Fibroblast of lung (primary cell): ENCODE measurements around the gene MATN3. TPM values are rescaled to one million over a fixed set of nuclear protein-coding genes. Genes with fewer than 3 reads are reported as not detected.

ENCODE experiments used
- DNase-seq, 2 donors: peaks; one replicate each; pipeline versions ENCODE4 v3.0.0 to v3.0.0-alpha.2; 2010; ENCODE audit warnings: low read depth in 2 of 2
- H2AFZ ChIP-seq: 2 replicates; pipeline ENCODE4 v1.5.1; 2012; ENCODE audit warnings: low read length, control low read depth, inconsistent platforms
- H3K27ac ChIP-seq: 2 replicates; pipeline ENCODE4 v1.5.1; 2011; ENCODE audit warnings: low read length, control low read depth; ENCODE audit not compliant: insufficient read depth
- H3K27me3 ChIP-seq: 2 replicates; pipeline ENCODE4 v1.5.1; 2011; ENCODE audit warnings: mild to moderate bottlenecking, low read length; ENCODE audit not compliant: control insufficient read depth, insufficient read depth
- H3K36me3 ChIP-seq: 2 replicates; pipeline ENCODE4 v1.5.1; 2011; ENCODE audit warnings: low read length; ENCODE audit not compliant: control insufficient read depth, insufficient read depth
- H3K4me1 ChIP-seq: 2 replicates; pipeline ENCODE4 v1.5.1; 2011; ENCODE audit warnings: low read length; ENCODE audit not compliant: control insufficient read depth, insufficient read depth; ENCODE audit errors: extremely low read depth
- H3K4me2 ChIP-seq: 2 replicates; pipeline ENCODE4 v1.5.1; 2011; ENCODE audit warnings: low read length, control low read depth; ENCODE audit not compliant: insufficient read depth; ENCODE audit errors: extremely low read depth
- H3K4me3 ChIP-seq, 4 experiments: fragments of 200-600 bp in 1 of 4; sonication (generic) in 1 of 4; replicated peaks in 1 of 4; 2 replicates each; pipeline ENCODE4 v1.5.1; 2011 to 2016; ENCODE audit warnings: low read length in 4 of 4, low read depth in 3 of 4, mild to moderate bottlenecking in 3 of 4, control low read depth in 2 of 4, inconsistent platforms in 1 of 4, mixed read lengths in 1 of 4; ENCODE audit not compliant: insufficient read depth in 1 of 4; ENCODE audit errors: control extremely low read depth in 1 of 4
- H3K79me2 ChIP-seq: 2 replicates; pipeline ENCODE4 v1.5.1; 2012; ENCODE audit warnings: mild to moderate bottlenecking, low read length, inconsistent platforms; ENCODE audit not compliant: control insufficient read depth, insufficient read depth
- H3K9ac ChIP-seq: 2 replicates; pipeline ENCODE4 v1.5.1; 2011; ENCODE audit warnings: mild to moderate bottlenecking, low read length, control low read depth; ENCODE audit not compliant: insufficient read depth
- H3K9me3 ChIP-seq: 2 replicates; pipeline ENCODE4 v1.5.1; 2012; ENCODE audit warnings: low read depth, low read length; ENCODE audit not compliant: control insufficient read depth, insufficient read depth
- H4K20me1 ChIP-seq: 2 replicates; pipeline ENCODE4 v1.5.1; 2011; ENCODE audit warnings: low read length; ENCODE audit not compliant: control insufficient read depth, insufficient read depth; ENCODE audit errors: extremely low read depth
- CTCF ChIP-seq, 2 donors: IDR thresholded peaks in 1 of 2; conservative IDR thresholded peaks in 1 of 2; 1 replicate in 1 of 2; 2 replicates in 1 of 2; pipeline ENCODE4 v1.5.1; 2011 to 2012; ENCODE audit warnings: low read length in 2 of 2, control low read depth in 1 of 2, inconsistent platforms in 1 of 2, low read depth in 1 of 2, mild to moderate bottlenecking in 1 of 2
- EZH2 ChIP-seq: IDR thresholded peaks from 2 replicates; pipeline ENCODE4 v1.5.1; 2012; ENCODE audit warnings: low read length, control low read depth, mild to moderate bottlenecking; ENCODE audit errors: missing control alignments
- polyA plus RNA-seq, 2 donors: library from polyadenylated mRNA; depleted of rRNA in 1 of 2; stranded (reverse) in 1 of 2; unstranded in 1 of 2; fragments of >200 nt; gene quantifications; 2 replicates each; pipeline ENCODE4 v1.2.1, GENCODE V29; 2011 to 2012; ENCODE audit warnings: missing spikeins in 1 of 2
- total RNA-seq: library from RNA; depleted of rRNA; stranded (reverse); fragments of >200 nt; gene quantifications from 2 replicates; pipeline ENCODE4 v1.2.1, GENCODE V29; 2014

MATN3 gene
- total and polyA plus RNA-seq, 2 donors (not counting 1 experiment from before 2014, with no cell fraction given): 2.3 to 6.9 TPM

- Histone ChIP-seq H3K27ac (no peak overlapping the region), H3K27me3 (no peaks in the 10 kb centered on the region), H3K79me2 (no peaks in the 10 kb centered on the region), H3K9ac (no peak overlapping the region), H3K4me3 (no peak overlapping the region), H3K36me3 (no peaks in the 10 kb centered on the region), H3K4me2 (no peak overlapping the region), H2AFZ (no peak overlapping the region), H4K20me1 (no peaks in the 10 kb centered on the region), H3K4me1 (no peaks in the 10 kb centered on the region), H3K9me3 (no peaks in the 10 kb centered on the region)
- DNase-seq: no peak
- TF ChIP-seq CTCF (conservative IDR thresholded peaks at IDR 0.05 in 1 of 2, IDR thresholded peaks at IDR 0.05 in 1 of 2; ENCODE audit: low read depth in 1 of 2, low read length in 2 of 2) (no peak), EZH2 (no peak)
Measured at GRCh38 chr2:20023688-20024087, 11.2 kb upstream of the MATN3 start.

GRCh38 chr2:20021405-20022009 is 9.0 kb upstream of the MATN3 start:
- no peak for DNase-seq
- H3K9ac ChIP-seq: no peak overlapping the region
- no peak overlapping the region for H3K27ac ChIP-seq
- H2AFZ ChIP-seq: no peak overlapping the region
- H3K9me3 ChIP-seq: no peaks in the 10 kb centered on the region
- H3K27me3 ChIP-seq: no peaks in the 10 kb centered on the region
- TF ChIP-seq EZH2 (no peak), CTCF (conservative IDR thresholded peaks at IDR 0.05 in 1 of 2, IDR thresholded peaks at IDR 0.05 in 1 of 2; ENCODE audit: low read depth in 1 of 2, low read length in 2 of 2) (no peak)
- no peaks in the 10 kb centered on the region for H3K79me2 ChIP-seq
- no peak overlapping the region for H3K4me3 ChIP-seq
- H3K36me3 ChIP-seq: no peaks in the 10 kb centered on the region
- H4K20me1 ChIP-seq: no peaks in the 10 kb centered on the region
- no peaks in the 10 kb centered on the region for H3K4me1 ChIP-seq
- no peak overlapping the region for H3K4me2 ChIP-seq

- H2AFZ ChIP-seq: no peak overlapping the region
- no peak for TF ChIP-seq EZH2
- TF ChIP-seq CTCF (conservative IDR thresholded peaks at IDR 0.05 in 1 of 2, IDR thresholded peaks at IDR 0.05 in 1 of 2; ENCODE audit: low read depth in 1 of 2, low read length in 2 of 2): no peak
- no peaks in the 10 kb centered on the region for H3K79me2 ChIP-seq
- no peaks in the 10 kb centered on the region for H3K36me3 ChIP-seq
- no peak overlapping the region for H3K9ac ChIP-seq
- no peaks in the 10 kb centered on the region for H3K4me1 ChIP-seq
- H4K20me1 ChIP-seq: no peaks in the 10 kb centered on the region
- H3K9me3 ChIP-seq: no peaks in the 10 kb centered on the region
- H3K4me3 ChIP-seq: no peak overlapping the region
- H3K4me2 ChIP-seq: no peak overlapping the region
- no peak overlapping the region for H3K27ac ChIP-seq
- no peaks in the 10 kb centered on the region for H3K27me3 ChIP-seq
- no peak for DNase-seq
Measured at GRCh38 chr2:20019747-20020146, 7.3 kb upstream of the MATN3 start.
